Endothelial cell (in vitro differentiated cells): Measurements from ENCODE around the gene ZNF763. TPM values are rescaled to one million over a fixed set of nuclear protein-coding genes. Genes with fewer than 3 reads are reported as not detected.
"Not testable (repeated sequence)": the region's sequence is repeated elsewhere in the genome, so short reads cannot be mapped to it uniquely, and the experiment has no call there.

Experiments
- DNase-seq: peaks from one replicate; pipeline ENCODE4 v3.0.0; 2021; ENCODE audit warnings: low spot score
- H3K27ac Mint-ChIP-seq: one replicate; pipeline ENCODE4 v1.8.0; 2021; ENCODE audit warnings: mixed read lengths, inconsistent platforms; ENCODE audit not compliant: unreplicated experiment
- H3K27me3 Mint-ChIP-seq: one replicate; pipeline ENCODE4 v1.8.0; 2021; ENCODE audit warnings: mild to moderate bottlenecking, moderate library complexity, mixed read lengths, inconsistent platforms; ENCODE audit not compliant: unreplicated experiment
- H3K36me3 Mint-ChIP-seq: one replicate; pipeline ENCODE4 v1.8.0; 2021; ENCODE audit warnings: mild to moderate bottlenecking, low read depth, mixed read lengths, inconsistent platforms; ENCODE audit not compliant: unreplicated experiment
- H3K4me1 Mint-ChIP-seq: one replicate; pipeline ENCODE4 v1.8.0; 2021; ENCODE audit warnings: mild to moderate bottlenecking, mixed read lengths, inconsistent platforms; ENCODE audit not compliant: unreplicated experiment
- H3K4me3 Mint-ChIP-seq: one replicate; pipeline ENCODE4 v1.8.0; 2021; ENCODE audit warnings: mild to moderate bottlenecking, mixed read lengths, inconsistent platforms; ENCODE audit not compliant: unreplicated experiment
- H3K9me3 Mint-ChIP-seq: one replicate; pipeline ENCODE4 v1.8.0; 2021; ENCODE audit warnings: mixed read lengths, inconsistent platforms; ENCODE audit not compliant: unreplicated experiment
- CTCF ChIP-seq: fragments of 200-600 bp; sonication (generic); IDR thresholded peaks from one replicate; pipeline ENCODE4 v1.5.0; 2021; ENCODE audit warnings: antibody characterized with exemption; ENCODE audit not compliant: unreplicated experiment
- total RNA-seq: library from RNA; stranded (reverse); fragmentation: NEBNext Ultra II Directional; extraction: Animal tissue kit (Norgen Biotek cat#: 25700); gene quantifications from one replicate; pipeline ENCODE4 v1.2.1, GENCODE V29; 2021; ENCODE audit not compliant: unreplicated experiment

The ZNF763 gene
- total RNA-seq, 1 donor from 2014 or later: not detected

- no peak overlapping the region for H3K27ac Mint-ChIP-seq
- H3K4me1 Mint-ChIP-seq: no peaks in the 10 kb centered on the region
- H3K9me3 Mint-ChIP-seq: peaks cover 22% of the 10 kb centered on the region
- H3K4me3 Mint-ChIP-seq: no peak overlapping the region
- DNase-seq: no peak
- H3K27me3 Mint-ChIP-seq: peaks cover 1% of the 10 kb centered on the region
- no peak for TF ChIP-seq CTCF
- H3K36me3 Mint-ChIP-seq: peaks cover 7% of the 10 kb centered on the region
Measured at GRCh38 chr19:11987405-11988281, 22.8 kb downstream of the ZNF763 start.

DNA sequence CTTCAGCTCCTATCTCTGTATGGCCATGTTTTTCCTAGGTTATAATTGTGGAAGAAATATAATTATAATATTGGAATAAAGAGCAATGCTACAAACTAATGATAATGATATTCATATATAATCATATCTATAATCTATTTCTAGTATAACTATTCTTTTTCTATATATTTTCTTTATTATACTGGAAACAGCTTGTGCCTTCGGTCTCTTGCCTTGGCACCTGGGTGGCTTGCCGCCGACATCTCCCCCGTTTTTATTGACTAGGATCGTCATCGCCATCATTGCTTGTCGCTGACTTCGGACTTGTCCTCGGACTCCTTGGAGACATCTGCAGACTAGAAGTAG, 24.2 kb downstream of the ZNF763 start:
- DNase-seq: no peak
- Mint-ChIP-seq H3K27me3 (peaks cover 1% of the 10 kb centered on the region), H3K4me3 (no peak overlapping the region), H3K4me1 (no peaks in the 10 kb centered on the region), H3K36me3 (peaks cover 7% of the 10 kb centered on the region), H3K9me3 (peaks cover 22% of the 10 kb centered on the region), H3K27ac (no peak overlapping the region)
- TF ChIP-seq CTCF: no peak

DNA sequence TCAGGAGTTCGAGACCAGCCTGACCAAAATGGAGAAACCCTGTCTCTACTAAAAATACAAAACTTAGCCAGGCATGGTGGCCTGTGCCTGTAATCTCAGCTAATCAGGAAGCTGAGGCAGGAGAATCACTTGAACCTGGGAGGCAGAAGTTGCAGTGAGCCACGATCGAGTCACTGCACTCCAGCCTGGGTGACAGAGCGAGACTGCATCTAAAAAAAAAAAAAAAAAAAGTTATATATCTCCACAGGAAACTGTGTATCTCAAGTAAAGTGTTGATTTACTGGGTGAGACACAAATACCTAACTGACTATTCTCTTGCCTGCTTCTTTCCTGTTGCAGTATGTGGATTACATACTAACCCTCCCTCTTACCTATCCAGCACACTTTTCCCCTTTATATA, 27.1 kb downstream of the ZNF763 start:
- H3K36me3 Mint-ChIP-seq, H3K4me3 Mint-ChIP-seq, DNase-seq, H3K27ac Mint-ChIP-seq, H3K4me1 Mint-ChIP-seq, H3K27me3 Mint-ChIP-seq: not testable (repeated sequence)
- H3K9me3 Mint-ChIP-seq: peaks cover 23% of the 10 kb centered on the region

DNA sequence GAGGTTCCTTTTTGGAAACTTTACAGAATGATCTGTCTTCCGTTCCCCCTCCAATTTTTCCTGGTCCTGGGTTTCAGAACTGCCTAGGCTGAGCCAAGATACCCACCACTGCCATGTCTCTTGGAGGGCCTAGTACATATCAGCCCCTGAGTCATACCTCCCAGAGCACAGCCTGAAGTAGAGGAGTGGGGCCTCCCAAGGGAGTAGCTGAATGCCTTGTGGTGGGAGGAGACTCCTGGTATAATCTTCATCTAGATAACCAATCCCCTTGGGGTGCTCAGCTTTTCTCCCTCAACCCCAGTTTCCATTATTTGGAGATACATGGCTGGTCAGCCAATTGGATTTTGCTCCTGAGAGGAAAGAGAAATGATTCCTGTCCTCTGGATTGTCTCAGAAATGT, 30.3 kb downstream of the ZNF763 start:
- H3K36me3 Mint-ChIP-seq: no peaks in the 10 kb centered on the region
- no peak overlapping the region for H3K27ac Mint-ChIP-seq
- no peak for DNase-seq
- no peak overlapping the region for H3K4me3 Mint-ChIP-seq
- H3K9me3 Mint-ChIP-seq: peaks cover 25% of the 10 kb centered on the region
- H3K27me3 Mint-ChIP-seq: no peaks in the 10 kb centered on the region
- H3K4me1 Mint-ChIP-seq: no peaks in the 10 kb centered on the region
- TF ChIP-seq CTCF: no peak

GRCh38 chr19:12000152-12000981, 35.5 kb downstream of the ZNF763 start:
- Mint-ChIP-seq H3K27me3 (no peaks in the 10 kb centered on the region), H3K36me3 (peaks cover 4% of the 10 kb centered on the region), H3K4me1 (no peaks in the 10 kb centered on the region), H3K27ac (no peak overlapping the region), H3K9me3 (peaks cover 14% of the 10 kb centered on the region), H3K4me3 (peak overlapping the region; percentile 49)
- no peak for TF ChIP-seq CTCF
- no peak for DNase-seq
